ENCODE measurements around the gene MARF1. TPM values are rescaled to one million over a fixed set of nuclear protein-coding genes. Genes with fewer than 3 reads are reported as not detected.

The MARF1 gene
- polyA plus RNA-seq, 1 experiment = 25.2 TPM

DNA sequence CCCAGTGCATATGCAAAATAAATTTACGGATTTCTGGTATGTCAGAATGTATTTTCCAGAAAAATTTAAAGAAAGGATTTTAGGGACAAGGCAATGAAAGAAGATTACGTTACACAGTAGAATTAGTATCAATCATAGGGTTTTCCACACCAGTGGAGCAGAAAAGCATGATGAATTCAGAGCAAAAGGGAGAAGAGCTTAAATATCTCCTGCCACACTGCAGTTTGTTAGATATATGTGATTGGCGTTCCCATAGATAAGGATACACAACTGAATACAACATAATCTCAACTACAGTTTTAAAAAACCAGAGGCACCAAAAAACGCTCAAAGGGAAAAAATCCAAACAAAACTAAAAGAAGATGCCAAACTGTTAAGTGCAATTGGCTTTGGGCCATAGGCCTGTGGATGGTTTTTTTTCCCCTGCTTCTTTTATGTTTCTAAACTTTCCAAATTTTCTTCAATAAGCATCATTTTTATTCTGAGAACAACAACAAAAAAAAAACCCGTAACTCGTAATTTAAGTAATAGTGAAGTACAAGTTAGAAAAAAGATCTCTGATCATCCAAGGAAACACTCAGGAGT is 22.3 kb downstream of the MARF1 start:
- DNase-seq (ENCODE audit: low read depth) = no peak
- CTCF ChIA-PET = interaction anchor here (0.7 kb wide), 1 partner anchor 22 kb away, joined by 3 read pairs; the partner anchor contains the start of gene MARF1
- POLR2A ChIA-PET = no interaction called here

GRCh38 chr16:15618392-15618791 is 24.6 kb downstream of the MARF1 start:
- no peak for DNase-seq (ENCODE audit: low read depth)
- TF ChIP-seq, protein P1, sequence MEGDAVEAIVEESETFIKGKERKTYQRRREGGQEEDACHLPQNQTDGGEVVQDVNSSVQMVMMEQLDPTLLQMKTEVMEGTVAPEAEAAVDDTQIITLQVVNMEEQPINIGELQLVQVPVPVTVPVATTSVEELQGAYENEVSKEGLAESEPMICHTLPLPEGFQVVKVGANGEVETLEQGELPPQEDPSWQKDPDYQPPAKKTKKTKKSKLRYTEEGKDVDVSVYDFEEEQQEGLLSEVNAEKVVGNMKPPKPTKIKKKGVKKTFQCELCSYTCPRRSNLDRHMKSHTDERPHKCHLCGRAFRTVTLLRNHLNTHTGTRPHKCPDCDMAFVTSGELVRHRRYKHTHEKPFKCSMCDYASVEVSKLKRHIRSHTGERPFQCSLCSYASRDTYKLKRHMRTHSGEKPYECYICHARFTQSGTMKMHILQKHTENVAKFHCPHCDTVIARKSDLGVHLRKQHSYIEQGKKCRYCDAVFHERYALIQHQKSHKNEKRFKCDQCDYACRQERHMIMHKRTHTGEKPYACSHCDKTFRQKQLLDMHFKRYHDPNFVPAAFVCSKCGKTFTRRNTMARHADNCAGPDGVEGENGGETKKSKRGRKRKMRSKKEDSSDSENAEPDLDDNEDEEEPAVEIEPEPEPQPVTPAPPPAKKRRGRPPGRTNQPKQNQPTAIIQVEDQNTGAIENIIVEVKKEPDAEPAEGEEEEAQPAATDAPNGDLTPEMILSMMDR (IDR thresholded peaks at IDR 0.05; ENCODE audit: insufficient read depth, low read depth, low read length) = no peak

More for the DNA sequence above, 22.3 kb downstream of the MARF1 start:
- Histone ChIP-seq H3K27me3 (ENCODE audit: control insufficient read depth, insufficient read depth, low read length) (no peaks in the 10 kb centered on the region), H3K36me3 (ENCODE audit: control insufficient read depth, insufficient read depth, low read length) (peaks cover 22% of the 10 kb centered on the region), H3K4me3 (ENCODE audit: low read depth, low read length) (no peak overlapping the region)
- TF ChIP-seq, protein P1 (IDR thresholded peaks at IDR 0.05; ENCODE audit: insufficient read depth, low read depth, low read length) = no peak

GRCh38 chr16:15617901-15618300 is 25.1 kb downstream of the MARF1 start:
- no peak for DNase-seq (ENCODE audit: low read depth)
- ChIA-PET POLR2A (no interaction called here), CTCF (no interaction called here)
- H3K36me3 ChIP-seq (ENCODE audit: control insufficient read depth, insufficient read depth, low read length) = peaks cover 13% of the 10 kb centered on the region
- H3K27me3 ChIP-seq (ENCODE audit: control insufficient read depth, insufficient read depth, low read length) = no peaks in the 10 kb centered on the region
- H3K4me3 ChIP-seq (ENCODE audit: low read depth, low read length) = no peak overlapping the region
- TF ChIP-seq, protein P1 (IDR thresholded peaks at IDR 0.05; ENCODE audit: insufficient read depth, low read depth, low read length) = no peak

More at GRCh38 chr16:15618392-15618791, 24.6 kb downstream of the MARF1 start:
- H3K4me3 ChIP-seq (ENCODE audit: low read depth, low read length) = no peak overlapping the region
- CTCF ChIA-PET = interaction anchor here (0.5 kb wide), 1 partner anchor 316 kb away, joined by 4 read pairs; no protein-coding TSS in a partner anchor
- POLR2A ChIA-PET = no interaction called here
- H3K36me3 ChIP-seq (ENCODE audit: control insufficient read depth, insufficient read depth, low read length) = peaks cover 13% of the 10 kb centered on the region
- no peaks in the 10 kb centered on the region for H3K27me3 ChIP-seq (ENCODE audit: control insufficient read depth, insufficient read depth, low read length)

DNA sequence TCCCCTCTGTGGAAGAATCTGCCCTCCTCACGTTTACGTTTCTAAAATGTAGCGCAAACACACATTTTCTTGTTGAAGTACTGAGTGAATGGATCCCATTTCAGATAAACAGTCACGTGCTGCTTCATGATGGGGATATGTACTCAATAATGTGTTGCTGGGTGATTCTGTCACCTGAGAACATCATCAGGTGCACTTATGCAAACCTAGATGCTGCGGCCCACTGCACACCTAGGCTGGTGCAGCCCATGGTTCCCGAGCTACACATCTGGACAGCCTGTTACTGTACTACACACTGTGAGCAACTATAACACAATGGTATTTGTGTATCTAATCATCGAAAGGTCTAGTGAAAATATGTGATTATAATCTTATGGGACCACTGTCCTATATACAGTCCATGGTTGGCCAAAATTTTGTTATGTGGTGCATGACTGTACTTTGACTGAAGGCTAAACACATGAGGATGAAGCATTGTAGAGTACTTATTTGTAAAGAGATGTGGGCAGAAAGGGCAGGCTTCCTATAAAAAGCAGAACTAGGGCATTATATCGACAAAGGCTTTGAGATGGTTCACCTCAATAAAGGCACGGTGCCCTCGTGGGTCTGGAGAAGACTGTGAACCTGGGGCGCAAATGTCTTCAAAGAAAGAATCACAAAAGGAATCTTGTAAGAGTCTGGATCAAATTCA is 26.3 kb downstream of the MARF1 start:
- peaks cover 7% of the 10 kb centered on the region for H3K36me3 ChIP-seq (ENCODE audit: control insufficient read depth, insufficient read depth, low read length)
- no peak overlapping the region for H3K4me3 ChIP-seq (ENCODE audit: low read depth, low read length)
- TF ChIP-seq, protein P1 (IDR thresholded peaks at IDR 0.05; ENCODE audit: insufficient read depth, low read depth, low read length) = no peak
- POLR2A ChIA-PET = no interaction called here
- CTCF ChIA-PET = no interaction called here
- DNase-seq (ENCODE audit: low read depth) = no peak
- no peaks in the 10 kb centered on the region for H3K27me3 ChIP-seq (ENCODE audit: control insufficient read depth, insufficient read depth, low read length)

GRCh38 chr16:15616012-15616411 is 26.9 kb downstream of the MARF1 start:
- H3K36me3 ChIP-seq (ENCODE audit: control insufficient read depth, insufficient read depth, low read length) = peaks cover 8% of the 10 kb centered on the region
- TF ChIP-seq, protein P1 (IDR thresholded peaks at IDR 0.05; ENCODE audit: insufficient read depth, low read depth, low read length) = no peak
- DNase-seq (ENCODE audit: low read depth) = no peak
- no peak overlapping the region for H3K4me3 ChIP-seq (ENCODE audit: low read depth, low read length)
- H3K27me3 ChIP-seq (ENCODE audit: control insufficient read depth, insufficient read depth, low read length) = no peaks in the 10 kb centered on the region
- POLR2A ChIA-PET = no interaction called here
- CTCF ChIA-PET = no interaction called here

All from BJ (cell line).